GM19035 (cell line): ENCODE data around the gene EIF4EBP2.

ENCODE experiments used
- ATAC-seq: cut with Tn5 transposase; IDR thresholded peaks from one replicate; pipeline ENCODE4 v1.9.1; 2021; ENCODE audit not compliant: unreplicated experiment

The EIF4EBP2 gene

GRCh38 chr10:70378122-70378521 lies 25.8 kb upstream of the EIF4EBP2 start:
- no peak for ATAC-seq

GRCh38 chr10:70379581-70380176 lies 24.3 kb upstream of the EIF4EBP2 start:
- ATAC-seq = no peak

GRCh38 chr10:70380350-70381135 lies 23.4 kb upstream of the EIF4EBP2 start:
- ATAC-seq = no peak

GRCh38 chr10:70381471-70382421 lies 22.2 kb upstream of the EIF4EBP2 start:
- ATAC-seq = peak; percentile 49

GRCh38 chr10:70391654-70392053 lies 12.3 kb upstream of the EIF4EBP2 start:
- ATAC-seq = no peak

- ATAC-seq = no peak
Measured at GRCh38 chr10:70396140-70396539, 7.8 kb upstream of the EIF4EBP2 start.

GRCh38 chr10:70399177-70399576 lies 4.8 kb upstream of the EIF4EBP2 start:
- no peak for ATAC-seq

GRCh38 chr10:70403483-70404035 lies 386 bp upstream of the EIF4EBP2 start:
- peak; percentile 3 for ATAC-seq

- no peak for ATAC-seq
Measured at GRCh38 chr10:70404787-70405036, 767 bp downstream of the EIF4EBP2 start.

- no peak for ATAC-seq
Measured at GRCh38 chr10:70405037-70405824, 1.3 kb downstream of the EIF4EBP2 start.

- no peak for ATAC-seq
Measured at GRCh38 chr10:70409772-70410171, 5.8 kb downstream of the EIF4EBP2 start.

GRCh38 chr10:70410608-70411007 lies 6.7 kb downstream of the EIF4EBP2 start:
- no peak for ATAC-seq

GRCh38 chr10:70412356-70412755 lies 8.4 kb downstream of the EIF4EBP2 start:
- no peak for ATAC-seq

- ATAC-seq = no peak
Measured at GRCh38 chr10:70417568-70417967, 13.6 kb downstream of the EIF4EBP2 start.

- no peak for ATAC-seq
Measured at GRCh38 chr10:70418229-70418628, 14.3 kb downstream of the EIF4EBP2 start.

- ATAC-seq = no peak
Measured at GRCh38 chr10:70418713-70419112, 14.8 kb downstream of the EIF4EBP2 start.

- no peak for ATAC-seq
Measured at GRCh38 chr10:70424320-70424719, 20.4 kb downstream of the EIF4EBP2 start.

GRCh38 chr10:70425096-70425495 lies 21.2 kb downstream of the EIF4EBP2 start:
- no peak for ATAC-seq

GRCh38 chr10:70426823-70427222 lies 22.9 kb downstream of the EIF4EBP2 start:
- ATAC-seq = no peak

- no peak for ATAC-seq
Measured at GRCh38 chr10:70430493-70431445, 26.8 kb downstream of the EIF4EBP2 start.
